GM19463 (cell line): ENCODE data around the gene KCNAB1.

Experiments
- ATAC-seq: cut with Tn5 transposase; IDR thresholded peaks from one replicate; pipeline ENCODE4 v1.9.1; 2021; ENCODE audit warnings: mild to moderate bottlenecking, moderate library complexity; ENCODE audit not compliant: unreplicated experiment

The KCNAB1 gene

DNA sequence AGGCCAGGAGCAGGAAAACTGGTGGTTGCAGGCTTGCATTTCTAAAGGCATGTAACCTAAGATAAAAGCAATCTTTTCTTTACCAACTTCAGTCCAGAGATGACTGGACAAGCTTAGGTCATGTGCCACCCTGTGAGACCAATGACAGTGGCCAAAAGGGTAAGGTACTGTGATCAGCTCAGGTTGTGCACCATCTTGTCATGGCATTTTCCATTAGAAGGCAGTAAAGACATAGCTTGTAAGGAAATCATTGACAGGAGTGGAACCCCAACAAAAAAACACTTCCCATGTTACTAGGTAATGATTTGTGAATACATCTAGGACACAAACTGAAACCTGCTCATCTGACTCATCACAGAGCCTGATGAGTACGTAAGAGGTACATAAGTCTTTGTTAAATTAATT is 399.4 kb downstream of the KCNAB1 start:
- peak; percentile 86 for ATAC-seq

DNA sequence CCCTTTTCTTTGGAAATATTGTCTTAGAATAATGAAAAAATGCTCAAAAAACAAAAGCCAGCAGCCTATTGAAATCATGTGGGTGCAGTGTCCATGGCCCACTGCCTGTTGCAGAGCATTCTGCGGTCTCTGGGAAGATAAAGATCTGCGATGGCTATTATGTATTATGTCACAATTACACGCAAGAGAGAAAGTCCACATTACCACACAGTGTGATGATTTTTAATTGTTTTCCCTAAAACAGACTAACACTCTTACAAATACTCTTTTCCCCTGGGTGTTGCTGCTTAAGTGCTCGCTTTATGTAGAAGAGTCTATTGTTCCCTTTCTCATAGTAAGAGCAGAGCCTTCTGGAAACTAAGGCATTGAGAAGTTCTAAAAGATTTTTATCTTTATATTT is 402.3 kb downstream of the KCNAB1 start:
- no peak for ATAC-seq

GRCh38 chr3:156525808-156526207 is 405.4 kb downstream of the KCNAB1 start:
- ATAC-seq: no peak

- ATAC-seq: no peak
Measured at GRCh38 chr3:156527060-156527459, 406.7 kb downstream of the KCNAB1 start.

DNA sequence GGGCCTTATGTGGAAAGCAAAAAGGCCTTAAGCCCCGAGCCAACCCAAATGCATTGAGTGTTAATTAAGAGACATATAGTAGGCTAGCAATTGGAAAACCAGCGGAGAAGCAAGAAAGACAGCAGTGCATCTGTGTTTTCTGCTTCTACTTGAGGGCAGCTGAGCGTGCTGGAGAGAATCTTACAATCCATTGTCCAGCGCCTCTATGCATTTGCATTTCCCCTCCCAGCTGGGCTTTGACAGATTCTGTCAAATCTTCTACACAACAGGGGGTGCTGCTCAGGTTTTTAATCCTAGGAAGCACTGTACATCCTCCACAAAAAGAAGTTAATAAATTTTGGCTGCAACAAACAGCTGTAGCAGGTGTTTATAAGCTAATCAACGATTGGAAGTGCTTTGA is 410.6 kb downstream of the KCNAB1 start:
- no peak for ATAC-seq

- no peak for ATAC-seq
Measured at GRCh38 chr3:156532730-156533129, 412.4 kb downstream of the KCNAB1 start.

DNA sequence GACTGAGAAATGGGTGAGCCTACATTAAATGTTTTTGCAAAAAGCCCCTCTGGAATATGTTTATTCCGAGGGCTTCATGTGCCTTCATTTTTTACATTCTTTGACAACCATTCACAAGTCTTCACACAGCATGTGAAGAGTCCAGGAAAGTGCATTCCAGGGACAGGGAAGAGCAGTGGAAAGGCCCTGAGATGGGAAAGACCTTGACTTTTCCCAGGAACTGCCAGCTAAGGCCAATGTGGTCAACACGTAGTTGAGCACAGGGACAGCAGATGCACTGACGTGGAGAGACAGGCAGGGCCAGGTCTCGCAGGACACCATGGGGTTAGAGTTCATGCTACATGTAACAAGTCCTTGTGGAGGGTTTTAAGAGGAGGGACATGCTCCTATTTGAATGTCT is 412.8 kb downstream of the KCNAB1 start:
- no peak for ATAC-seq

DNA sequence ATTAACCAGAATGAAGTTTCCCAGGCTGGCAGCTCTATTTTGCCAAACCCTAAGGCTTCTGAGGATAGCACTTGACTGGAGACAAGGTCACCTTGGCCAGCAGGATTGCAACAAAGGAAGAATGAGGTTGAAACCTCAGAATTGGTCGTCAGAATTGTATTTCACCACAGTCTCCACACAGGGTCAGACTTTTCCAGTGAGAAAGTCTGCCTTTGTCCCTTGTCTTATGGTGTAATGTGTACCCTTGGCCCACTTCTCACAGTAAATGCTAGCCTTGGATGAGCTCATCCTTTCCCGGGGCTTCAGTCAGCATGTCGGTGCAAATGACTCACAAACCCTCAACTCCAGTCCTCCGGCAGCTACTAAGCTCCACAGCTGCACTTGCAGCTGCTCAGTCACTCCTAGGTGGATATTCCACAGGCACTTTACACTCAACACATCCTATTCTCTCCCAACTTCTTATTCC is 414.8 kb downstream of the KCNAB1 start:
- no peak for ATAC-seq

- ATAC-seq: no peak
Measured at GRCh38 chr3:156535798-156536197, 415.4 kb downstream of the KCNAB1 start.

DNA sequence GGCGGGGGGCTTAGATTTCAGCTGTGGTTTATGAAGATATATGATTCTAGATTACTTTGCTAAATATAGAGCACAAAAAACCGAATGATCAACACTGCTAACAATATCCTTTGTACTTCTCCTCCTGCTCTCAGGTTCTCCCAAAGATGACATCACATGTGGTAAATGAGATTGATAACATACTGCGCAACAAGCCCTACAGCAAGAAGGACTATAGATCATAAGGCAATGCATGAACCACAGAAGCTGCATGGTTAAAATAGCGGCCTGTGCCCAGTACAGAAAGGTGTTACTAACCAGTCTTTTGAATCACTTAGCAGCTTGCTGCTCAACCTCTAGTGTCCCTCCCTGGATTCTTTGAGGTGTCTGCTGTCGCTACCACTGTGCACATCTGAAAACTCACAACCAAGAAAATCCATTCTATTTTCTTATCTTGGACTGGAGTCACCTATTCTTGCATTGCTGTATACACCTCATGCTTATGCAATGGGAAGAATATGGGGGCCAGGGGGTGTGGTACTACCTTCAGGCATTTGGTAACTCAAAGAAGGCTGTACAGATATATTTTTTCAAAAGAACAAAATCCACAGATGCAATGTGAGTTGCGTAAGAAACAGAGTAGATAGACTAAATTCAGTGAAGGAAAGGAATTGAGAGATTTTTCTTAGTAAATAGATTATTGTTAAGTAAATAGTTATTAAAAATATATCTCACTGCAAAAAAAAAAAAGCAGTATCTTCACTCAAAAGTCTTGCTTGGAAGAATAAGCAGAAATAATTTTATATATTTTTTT is 416.3 kb downstream of the KCNAB1 start:
- ATAC-seq: no peak

DNA sequence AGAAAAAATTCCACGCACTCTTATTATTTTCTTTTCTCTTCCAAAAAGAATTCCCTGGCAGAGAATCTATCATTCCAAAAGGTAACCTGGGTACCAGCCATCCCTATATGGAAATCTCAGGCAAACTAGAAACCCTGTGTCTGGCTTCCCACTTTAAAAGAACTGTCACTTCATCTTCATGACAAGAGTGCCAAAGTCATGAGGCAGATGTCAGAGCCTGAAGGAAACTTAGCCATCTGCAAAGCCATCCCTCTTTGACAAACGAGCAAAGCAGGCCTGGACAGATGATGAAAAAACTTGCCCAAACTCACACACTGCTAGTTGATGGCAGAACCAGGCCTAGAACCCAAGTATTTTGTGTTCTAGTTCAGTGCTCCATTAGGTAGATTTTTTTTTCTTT is 418.7 kb downstream of the KCNAB1 start:
- no peak for ATAC-seq

GRCh38 chr3:156539802-156540201 is 419.4 kb downstream of the KCNAB1 start:
- no peak for ATAC-seq

GRCh38 chr3:156542101-156543042 is 422.0 kb downstream of the KCNAB1 start:
- no peak for ATAC-seq

- ATAC-seq: no peak
Measured at GRCh38 chr3:156543043-156543555, 422.7 kb downstream of the KCNAB1 start.

DNA sequence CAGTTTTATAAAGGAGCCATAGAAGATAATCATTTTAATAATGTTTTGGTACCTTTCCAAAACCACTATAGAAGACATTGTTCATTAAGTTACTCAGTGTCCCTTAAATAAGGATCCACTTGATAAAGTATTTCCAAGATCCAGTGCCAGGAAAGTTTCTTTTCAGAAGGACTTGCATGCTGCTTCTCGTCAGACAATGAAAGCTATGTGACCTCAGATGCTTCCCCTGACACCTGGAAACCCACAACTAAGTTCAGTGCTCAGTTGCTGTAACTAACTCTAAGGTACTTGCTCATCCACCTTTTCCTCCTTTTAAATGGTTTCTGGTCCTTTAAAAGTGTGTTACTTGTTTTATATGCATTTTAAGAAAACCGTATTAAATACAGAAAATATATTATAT is 427.3 kb downstream of the KCNAB1 start:
- no peak for ATAC-seq

DNA sequence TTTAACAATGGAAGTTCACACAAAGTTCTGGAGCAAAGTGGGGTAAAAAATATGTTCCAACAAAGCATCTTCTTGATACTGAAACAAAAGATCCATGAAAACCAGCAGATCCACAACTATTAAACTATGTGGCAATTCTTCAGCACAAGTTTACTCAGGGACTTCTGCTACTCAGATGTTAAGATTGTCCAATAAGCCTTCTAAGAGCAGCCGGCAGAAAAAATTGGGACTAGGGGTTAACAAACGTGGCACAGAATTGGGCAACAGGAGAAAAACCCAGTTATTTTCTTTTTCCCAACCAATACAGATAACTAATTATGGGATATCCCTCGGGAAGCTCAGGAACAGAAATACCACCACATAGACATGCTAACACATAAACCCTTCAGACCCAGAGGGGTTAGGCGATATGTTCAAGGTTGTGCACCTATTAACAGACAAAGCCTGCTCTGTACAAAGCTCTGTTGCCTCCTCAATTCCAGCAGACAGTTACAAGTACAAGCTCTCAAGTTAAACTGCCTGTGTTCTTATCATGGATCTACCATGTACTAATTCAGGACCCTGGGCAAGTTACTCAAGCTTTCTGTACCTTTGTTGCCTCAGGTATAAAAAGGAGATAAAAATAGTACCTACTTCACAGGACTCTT is 427.8 kb downstream of the KCNAB1 start:
- no peak for ATAC-seq

DNA sequence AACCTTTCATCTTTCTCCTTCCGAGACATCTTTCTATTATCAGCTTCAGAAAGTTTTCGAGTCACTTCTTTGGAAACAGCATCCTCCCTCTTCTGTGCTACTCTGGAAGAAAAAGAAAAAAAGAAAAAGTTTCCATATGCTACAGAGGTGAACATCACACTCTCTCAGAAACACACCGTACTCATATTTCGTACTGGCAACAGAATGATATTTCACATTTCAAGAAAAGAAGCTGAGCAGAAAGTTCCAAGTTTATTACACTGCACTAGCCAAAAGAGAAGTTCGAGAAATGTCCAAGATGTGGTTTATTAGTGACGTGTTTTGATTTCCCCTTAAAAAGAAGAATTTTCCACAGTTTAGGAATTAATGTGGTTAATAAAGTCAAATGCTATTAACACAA is 428.5 kb downstream of the KCNAB1 start:
- ATAC-seq: no peak

DNA sequence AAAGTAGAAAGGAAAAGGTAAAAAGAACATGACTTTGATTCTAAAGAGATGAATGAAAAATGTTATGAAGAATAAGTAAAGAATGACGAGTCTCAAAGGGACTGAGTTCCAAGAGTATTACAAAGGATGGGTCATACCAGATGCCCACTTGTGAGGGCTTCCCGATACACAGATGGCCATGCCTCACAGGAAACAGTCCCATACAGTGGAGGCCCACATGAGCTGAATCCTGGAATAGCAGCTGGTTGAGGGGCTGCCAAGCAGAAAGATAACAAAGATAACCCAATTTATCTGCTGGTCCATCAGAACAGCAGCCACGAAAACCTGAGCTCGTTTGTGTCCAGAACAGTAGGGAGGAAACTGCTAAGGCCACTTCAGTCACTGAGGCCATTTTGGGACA is 430.9 kb downstream of the KCNAB1 start:
- no peak for ATAC-seq

DNA sequence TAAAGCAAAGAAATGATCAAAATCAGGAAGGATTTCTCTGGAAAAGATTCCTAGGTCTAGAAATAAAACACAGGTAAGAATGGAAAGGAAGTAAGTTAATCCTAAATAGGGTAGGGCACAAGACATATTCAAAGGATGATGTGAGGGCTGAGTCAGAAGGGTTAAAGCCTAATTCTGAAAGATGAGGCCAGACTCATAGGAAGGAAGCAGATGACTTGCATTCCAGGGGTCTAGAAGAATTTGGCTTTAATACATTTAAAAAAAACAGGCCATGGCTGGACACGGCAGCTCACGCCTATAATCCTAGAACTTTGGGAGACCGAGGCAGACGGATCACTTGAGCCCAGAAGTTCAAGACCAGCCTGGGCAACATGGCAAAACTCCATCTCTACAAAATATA is 431.4 kb downstream of the KCNAB1 start:
- no peak for ATAC-seq

DNA sequence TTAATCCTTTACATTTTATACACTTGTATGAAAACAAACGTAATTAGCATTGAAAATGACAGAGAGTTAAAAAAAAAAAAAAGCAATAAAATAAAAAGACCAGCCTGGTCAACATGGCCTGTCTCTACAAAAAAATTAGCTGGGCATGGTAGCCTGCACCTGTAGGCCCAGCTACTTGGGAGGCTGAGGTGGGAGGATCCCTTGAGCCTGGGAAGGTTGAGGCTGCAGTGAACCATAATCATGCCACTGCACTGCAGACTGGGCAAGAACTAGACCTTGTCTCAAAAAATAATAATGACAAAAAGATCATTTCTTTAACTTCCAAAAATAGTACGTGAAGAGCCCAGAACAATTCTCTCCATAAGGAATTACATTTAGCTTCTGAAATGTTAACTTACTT is 432.6 kb downstream of the KCNAB1 start:
- no peak for ATAC-seq

DNA sequence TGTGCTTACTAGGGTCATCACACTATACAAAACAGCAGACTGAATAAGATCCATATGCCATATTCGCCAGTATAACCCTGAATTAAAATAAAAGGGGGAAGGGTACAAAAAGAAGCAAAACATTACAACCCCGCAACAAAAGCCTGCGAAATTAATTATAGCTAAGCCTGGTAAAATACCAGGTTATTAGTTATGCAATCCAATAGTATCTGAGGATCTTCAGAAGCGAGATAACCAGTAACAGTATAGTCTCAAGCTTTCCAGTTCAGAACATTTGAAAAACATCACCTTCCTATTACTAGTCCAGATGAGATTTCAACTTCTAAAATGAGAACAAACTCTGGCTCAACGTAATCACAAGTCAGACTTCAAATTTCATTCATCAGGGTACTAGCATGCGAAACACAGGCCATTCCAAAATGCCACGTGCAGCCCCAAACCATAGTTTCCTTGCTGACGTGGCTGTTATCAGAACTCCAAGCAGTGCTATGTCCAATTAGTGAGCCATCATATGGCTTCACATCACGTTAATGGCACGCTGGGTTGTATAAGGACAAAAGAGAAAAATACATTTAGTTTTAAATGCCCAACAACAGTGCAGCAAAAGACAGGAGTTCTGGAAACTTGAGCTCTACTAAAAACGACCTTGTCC is 433.5 kb downstream of the KCNAB1 start:
- ATAC-seq: no peak
